MM.1S (cell line): ENCODE results near the gene NAIF1.

ENCODE experiments used
- DNase-seq: peaks from one replicate; pipeline ENCODE4 v3.0.0-alpha.2; 2015
- H2AFZ ChIP-seq: fragments of 300-600 bp; sonication (generic); 2 replicates; pipeline ENCODE4 v1.6.0; 2016; ENCODE audit warnings: antibody characterized with exemption, low read length
- H3F3A ChIP-seq: fragments of 300-600 bp; sonication (generic); 2 replicates; pipeline ENCODE4 v1.6.1; 2016; ENCODE audit warnings: mild to moderate bottlenecking, antibody characterized with exemption, low read length, moderate library complexity, mixed read lengths; ENCODE audit not compliant: insufficient read depth
- H3K27ac ChIP-seq: fragments of 300-600 bp; sonication (generic); 2 replicates; pipeline ENCODE4 v1.5.1; 2016; ENCODE audit warnings: mild to moderate bottlenecking, low read length
- H3K27me3 ChIP-seq: fragments of 300-600 bp; sonication (generic); replicated peaks from 2 replicates; pipeline ENCODE4 v1.6.0; 2016; ENCODE audit warnings: low read length; ENCODE audit not compliant: insufficient read depth
- H3K36me3 ChIP-seq: fragments of 300-600 bp; sonication (generic); replicated peaks from 2 replicates; pipeline ENCODE4 v1.6.1; 2016; ENCODE audit warnings: mild to moderate bottlenecking, low read length, mixed read lengths; ENCODE audit not compliant: insufficient read depth
- H3K4me1 ChIP-seq: fragments of 300-600 bp; sonication (generic); 2 replicates; pipeline ENCODE4 v1.6.1; 2016; ENCODE audit warnings: low read length, mixed read lengths
- H3K4me2 ChIP-seq: fragments of 300-600 bp; sonication (generic); 2 replicates; pipeline ENCODE4 v1.6.0; 2016; ENCODE audit warnings: low read depth, low read length
- H3K4me3 ChIP-seq: fragments of 300-600 bp; sonication (generic); 2 replicates; pipeline ENCODE4 v1.5.1; 2016; ENCODE audit warnings: low read length, mixed read lengths
- H3K79me2 ChIP-seq: fragments of 300-600 bp; sonication (generic); 2 replicates; pipeline ENCODE4 v1.6.1; 2016; ENCODE audit warnings: mixed run types, low read length, mixed read lengths
- H3K9ac ChIP-seq: fragments of 300-600 bp; sonication (generic); 2 replicates; pipeline ENCODE4 v1.6.1; 2016; ENCODE audit warnings: low read length, mixed read lengths
- H3K9me2 ChIP-seq: fragments of 300-600 bp; sonication (generic); replicated peaks from 2 replicates; pipeline ENCODE4 v1.6.1; 2016; ENCODE audit warnings: mild to moderate bottlenecking, low read length, mixed read lengths; ENCODE audit not compliant: insufficient read depth
- H3K9me3 ChIP-seq: fragments of 300-600 bp; sonication (generic); replicated peaks from 2 replicates; pipeline ENCODE4 v1.6.1; 2016; ENCODE audit warnings: mild to moderate bottlenecking, low read length, mixed read lengths; ENCODE audit not compliant: insufficient read depth
- H4K20me1 ChIP-seq: fragments of 300-600 bp; sonication (generic); 2 replicates; pipeline ENCODE4 v1.6.1; 2016; ENCODE audit warnings: mild to moderate bottlenecking, low read length, moderate library complexity, mixed read lengths; ENCODE audit not compliant: insufficient read depth
- CTCF ChIP-seq: fragments of 300-600 bp; sonication (generic); IDR thresholded peaks from 2 replicates; pipeline ENCODE4 v1.5.1; 2016; ENCODE audit warnings: antibody characterized with exemption, low read length, mixed read lengths
- EZH2 ChIP-seq: fragments of 300-600 bp; sonication (generic); optimal IDR thresholded peaks from 2 replicates; pipeline ENCODE3; 2017; ENCODE audit warnings: low read depth, mild to moderate bottlenecking, antibody characterized with exemption, low read length, mixed read lengths
- EZH2phosphoT487 ChIP-seq: fragments of 300-600 bp; sonication (generic); IDR thresholded peaks from 2 replicates; pipeline ENCODE4 v1.6.1; 2018; ENCODE audit warnings: antibody characterized with exemption, low read length

NAIF1 gene

GRCh38 chr9:128088253-128088945, 21.3 kb upstream of the NAIF1 start:
- Histone ChIP-seq H3F3A (no peaks in the 10 kb centered on the region; the same call in 1 of the 2 replicates), H3K4me1 (0 out of 2 replicates have a peak, but pooled peaks cover 4% of the 10 kb centered on the region), H3K9ac (no peak overlapping the region), H3K9me3 (no peaks in the 10 kb centered on the region), H3K79me2 (peaks cover 99% of the 10 kb centered on the region), H3K4me2 (no peak overlapping the region), H3K9me2 (no peaks in the 10 kb centered on the region), H3K27me3 (no peaks in the 10 kb centered on the region), H2AFZ (no peak overlapping the region), H3K4me3 (no peak overlapping the region), H3K27ac (no peak overlapping the region), H3K36me3 (peaks cover 3% of the 10 kb centered on the region; the same call in 1 of the 2 replicates), H4K20me1 (peaks cover 35% of the 10 kb centered on the region)
- no peak for DNase-seq
- TF ChIP-seq EZH2phosphoT487 (no peak), EZH2 (no peak), CTCF (no peak)

- Histone ChIP-seq H4K20me1 (peaks cover 28% of the 10 kb centered on the region), H3K27me3 (no peaks in the 10 kb centered on the region), H2AFZ (no peak overlapping the region), H3K4me2 (no peak overlapping the region), H3K27ac (no peak overlapping the region), H3K4me1 (peaks cover 6% of the 10 kb centered on the region; the same call in 1 of the 2 replicates), H3K36me3 (peaks cover 3% of the 10 kb centered on the region; the same call in 1 of the 2 replicates), H3K9me3 (no peaks in the 10 kb centered on the region), H3K79me2 (peaks cover 99% of the 10 kb centered on the region), H3F3A (peaks cover 6% of the 10 kb centered on the region), H3K9me2 (no peaks in the 10 kb centered on the region), H3K9ac (no peak overlapping the region), H3K4me3 (no peak overlapping the region)
- no peak for DNase-seq
- TF ChIP-seq EZH2phosphoT487, result no peak
- no peak for TF ChIP-seq EZH2
- no peak for TF ChIP-seq CTCF
These were observed 20.1 kb upstream of the NAIF1 start for GRCh38 chr9:128087262-128087661.

GRCh38 chr9:128085943-128086342, 18.8 kb upstream of the NAIF1 start:
- H3K79me2 ChIP-seq, result peaks cover 99% of the 10 kb centered on the region
- no peak for DNase-seq

More at GRCh38 chr9:128085943-128086342, 18.8 kb upstream of the NAIF1 start:
- Histone ChIP-seq H3K4me3 (no peak overlapping the region), H3K4me2 (no peak overlapping the region), H4K20me1 (peaks cover 15% of the 10 kb centered on the region), H2AFZ (no peak overlapping the region), H3K9me3 (no peaks in the 10 kb centered on the region), H3F3A (peaks cover 19% of the 10 kb centered on the region), H3K4me1 (peaks cover 16% of the 10 kb centered on the region), H3K36me3 (peaks cover 3% of the 10 kb centered on the region; the same call in 1 of the 2 replicates), H3K9me2 (no peaks in the 10 kb centered on the region), H3K27ac (no peak overlapping the region), H3K9ac (no peak overlapping the region), H3K27me3 (no peaks in the 10 kb centered on the region)
- TF ChIP-seq CTCF (no peak), EZH2phosphoT487 (no peak), EZH2 (no peak)
